GM10266 (cell line): ENCODE results near the gene POLR3A.

Experiments used
- DNase-seq: peaks from one replicate; pipeline ENCODE4 v3.0.0; 2012; ENCODE audit errors: extremely low spot score
- CTCF ChIP-seq: IDR thresholded peaks from 2 replicates; pipeline ENCODE4 v1.5.1; 2012; ENCODE audit warnings: mild to moderate bottlenecking, low read depth; ENCODE audit not compliant: control insufficient read depth, insufficient read depth; ENCODE audit errors: missing control alignments

Gene POLR3A

GRCh38 chr10:78059906-78060702 lies 30.8 kb upstream of the POLR3A start:
- no peak for DNase-seq
- no peak for TF ChIP-seq CTCF

- DNase-seq = no peak
- no peak for TF ChIP-seq CTCF
Observed at GRCh38 chr10:78058562-78058961, 29.2 kb upstream of the POLR3A start.

- no peak for DNase-seq
- no peak for TF ChIP-seq CTCF
Observed at GRCh38 chr10:78053211-78053868, 24.0 kb upstream of the POLR3A start.

- no peak for TF ChIP-seq CTCF
- no peak for DNase-seq
Observed at GRCh38 chr10:78049851-78050250, 20.5 kb upstream of the POLR3A start.

GRCh38 chr10:78047314-78047891 lies 18.1 kb upstream of the POLR3A start:
- TF ChIP-seq CTCF = peak; percentile 90
- DNase-seq = peak; percentile 61

- DNase-seq = no peak
- TF ChIP-seq CTCF = no peak
Observed at GRCh38 chr10:78046711-78047269, 17.5 kb upstream of the POLR3A start.
